Chondrocyte (in vitro differentiated cells): ENCODE measurements around the gene LMF1. TPM values are rescaled to one million over a fixed set of nuclear protein-coding genes. Genes with fewer than 3 reads are reported as not detected.

Experiments
- DNase-seq: peaks from one replicate; pipeline ENCODE4 v3.0.0; 2021; ENCODE audit warnings: mixed read lengths, low spot score
- H3K27ac Mint-ChIP-seq: one replicate; pipeline ENCODE4 v1.8.0; 2021; ENCODE audit warnings: mild to moderate bottlenecking, moderate library complexity, mixed read lengths; ENCODE audit not compliant: unreplicated experiment
- H3K27me3 Mint-ChIP-seq: 2 replicates; pipeline ENCODE4 v1.8.0; 2021; ENCODE audit warnings: low read depth, mixed read lengths
- H3K36me3 Mint-ChIP-seq: 2 replicates; pipeline ENCODE4 v1.8.0; 2021; ENCODE audit warnings: low read depth, mixed read lengths
- H3K4me1 Mint-ChIP-seq: 2 replicates; pipeline ENCODE4 v1.8.0; 2021; ENCODE audit warnings: low read depth, mild to moderate bottlenecking, mixed read lengths
- H3K4me3 Mint-ChIP-seq: one replicate; pipeline ENCODE4 v1.8.0; 2021; ENCODE audit warnings: mild to moderate bottlenecking, moderate library complexity, mixed read lengths; ENCODE audit not compliant: unreplicated experiment
- H3K9me3 Mint-ChIP-seq: 2 replicates; pipeline ENCODE4 v1.8.0; 2021; ENCODE audit warnings: low read depth, mixed read lengths
- total RNA-seq: library from RNA; stranded (reverse); gene quantifications from 3 replicates; pipeline ENCODE4 v1.2.1, GENCODE V29; 2021
- TF ChIP-seq, protein P1 (sequence below): fragments of 200-600 bp; sonication (generic); IDR thresholded peaks from 2 replicates; pipeline ENCODE4 v1.5.0; 2021; ENCODE audit warnings: antibody characterized with exemption, mild to moderate bottlenecking, moderate library complexity

The LMF1 gene
- total RNA-seq, 1 donor from 2014 or later: 21.6 TPM

DNA sequence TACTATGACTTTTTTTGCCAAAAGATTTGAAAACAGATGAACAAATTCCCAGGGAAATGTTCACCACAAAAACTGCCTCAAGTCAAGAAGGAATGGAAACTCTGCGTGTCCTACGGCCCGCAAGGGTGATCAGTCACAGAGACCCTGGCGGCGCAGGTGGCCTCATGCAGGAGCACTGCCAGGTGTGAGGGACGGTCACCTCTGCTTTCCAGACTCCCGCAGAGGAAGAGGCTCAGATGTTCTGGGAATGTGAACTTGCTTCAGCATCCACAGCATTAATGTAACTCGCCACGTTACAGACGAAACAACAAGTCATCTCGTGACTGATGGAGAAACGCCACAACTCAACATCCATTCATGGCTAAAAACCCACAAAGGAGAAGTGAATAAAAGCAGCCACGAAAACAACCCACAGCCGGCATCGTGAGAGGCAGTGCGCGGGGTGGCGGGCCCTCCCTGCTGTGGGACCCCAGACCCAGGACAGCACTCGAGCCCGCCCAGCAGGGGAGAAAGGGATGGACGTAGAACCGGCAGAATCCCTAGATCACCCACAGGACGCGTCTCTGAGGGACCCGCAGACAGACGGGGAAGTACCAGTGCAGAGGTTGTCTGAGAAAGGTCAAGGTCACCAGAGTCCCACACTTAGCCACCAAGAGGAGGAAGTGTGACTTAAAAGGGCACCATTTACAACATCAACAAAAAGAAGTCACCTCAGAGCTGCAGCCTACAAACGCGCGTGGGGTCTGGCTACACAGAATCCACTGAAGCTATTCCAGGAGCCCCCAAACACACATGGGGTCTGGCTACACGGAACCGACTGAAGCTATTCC, 93.3 kb downstream of the LMF1 start:
- DNase-seq: peak; percentile 80
- H3K4me1 Mint-ChIP-seq: no peaks in the 10 kb centered on the region
- no peak overlapping the region for H3K4me3 Mint-ChIP-seq
- no peaks in the 10 kb centered on the region for H3K27me3 Mint-ChIP-seq
- TF ChIP-seq, protein P1, sequence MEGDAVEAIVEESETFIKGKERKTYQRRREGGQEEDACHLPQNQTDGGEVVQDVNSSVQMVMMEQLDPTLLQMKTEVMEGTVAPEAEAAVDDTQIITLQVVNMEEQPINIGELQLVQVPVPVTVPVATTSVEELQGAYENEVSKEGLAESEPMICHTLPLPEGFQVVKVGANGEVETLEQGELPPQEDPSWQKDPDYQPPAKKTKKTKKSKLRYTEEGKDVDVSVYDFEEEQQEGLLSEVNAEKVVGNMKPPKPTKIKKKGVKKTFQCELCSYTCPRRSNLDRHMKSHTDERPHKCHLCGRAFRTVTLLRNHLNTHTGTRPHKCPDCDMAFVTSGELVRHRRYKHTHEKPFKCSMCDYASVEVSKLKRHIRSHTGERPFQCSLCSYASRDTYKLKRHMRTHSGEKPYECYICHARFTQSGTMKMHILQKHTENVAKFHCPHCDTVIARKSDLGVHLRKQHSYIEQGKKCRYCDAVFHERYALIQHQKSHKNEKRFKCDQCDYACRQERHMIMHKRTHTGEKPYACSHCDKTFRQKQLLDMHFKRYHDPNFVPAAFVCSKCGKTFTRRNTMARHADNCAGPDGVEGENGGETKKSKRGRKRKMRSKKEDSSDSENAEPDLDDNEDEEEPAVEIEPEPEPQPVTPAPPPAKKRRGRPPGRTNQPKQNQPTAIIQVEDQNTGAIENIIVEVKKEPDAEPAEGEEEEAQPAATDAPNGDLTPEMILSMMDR: no peak
- no peak overlapping the region for H3K27ac Mint-ChIP-seq
- H3K9me3 Mint-ChIP-seq: no peaks in the 10 kb centered on the region
- peaks cover 12% of the 10 kb centered on the region for H3K36me3 Mint-ChIP-seq

GRCh38 chr16:876523-877241, 94.1 kb downstream of the LMF1 start:
- peak; percentile 67 for DNase-seq
- Mint-ChIP-seq H3K36me3 (peaks cover 13% of the 10 kb centered on the region), H3K4me3 (no peak overlapping the region), H3K27me3 (no peaks in the 10 kb centered on the region), H3K9me3 (no peaks in the 10 kb centered on the region), H3K4me1 (no peaks in the 10 kb centered on the region), H3K27ac (no peak overlapping the region)
- TF ChIP-seq, protein P1: no peak

GRCh38 chr16:876041-876335, 94.8 kb downstream of the LMF1 start:
- H3K27ac Mint-ChIP-seq: no peak overlapping the region
- H3K36me3 Mint-ChIP-seq: peaks cover 11% of the 10 kb centered on the region
- H3K4me1 Mint-ChIP-seq: no peaks in the 10 kb centered on the region

DNA sequence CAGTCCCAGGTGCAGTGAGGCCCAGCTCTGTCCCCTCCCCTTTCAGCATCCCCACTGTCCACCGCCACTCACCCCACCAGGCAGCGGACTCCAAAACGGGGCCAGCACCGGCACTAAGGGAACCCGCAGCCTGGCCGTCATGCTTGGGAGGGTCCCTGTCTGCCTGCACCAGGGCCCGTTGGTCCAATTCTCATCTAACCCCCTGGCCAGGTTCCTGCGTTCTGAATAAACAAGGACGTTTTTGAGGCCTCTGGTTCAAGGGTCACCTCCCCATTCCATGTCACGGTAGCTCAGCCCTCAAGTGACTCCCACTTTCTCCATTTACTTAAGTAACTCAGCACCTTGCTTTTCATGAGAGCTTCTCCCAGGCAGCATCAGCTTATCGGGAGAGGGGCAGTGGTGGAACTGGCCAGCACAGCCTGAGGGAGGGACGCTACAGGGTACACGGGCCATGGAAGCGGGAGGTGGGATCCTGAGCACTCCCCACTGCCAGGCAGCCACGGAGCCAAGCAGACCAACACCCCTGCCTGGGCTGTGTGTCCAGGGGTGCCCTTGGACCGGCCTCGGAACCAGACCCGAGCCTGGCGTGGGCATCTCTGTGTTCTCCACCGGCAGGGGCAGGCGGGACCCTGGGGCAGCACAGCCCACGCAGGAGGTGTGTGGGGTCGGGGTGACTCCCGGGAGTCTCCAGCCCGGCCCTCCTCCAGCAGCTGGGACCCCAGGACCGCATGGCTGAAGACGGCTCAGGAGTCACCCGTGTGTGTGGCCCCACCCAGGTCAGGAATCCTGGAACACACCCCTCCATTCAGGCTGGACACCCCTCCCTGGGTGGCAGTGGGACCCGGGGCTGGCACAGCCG, 95.4 kb downstream of the LMF1 start:
- H3K27me3 Mint-ChIP-seq: no peaks in the 10 kb centered on the region
- H3K4me1 Mint-ChIP-seq: no peaks in the 10 kb centered on the region
- H3K36me3 Mint-ChIP-seq: peaks cover 11% of the 10 kb centered on the region
- no peaks in the 10 kb centered on the region for H3K9me3 Mint-ChIP-seq
- no peak overlapping the region for H3K27ac Mint-ChIP-seq
- peak; percentile 88 for DNase-seq
- no peak overlapping the region for H3K4me3 Mint-ChIP-seq
- TF ChIP-seq, protein P1: no peak

More at GRCh38 chr16:876041-876335, 94.8 kb downstream of the LMF1 start:
- DNase-seq: no peak
- no peak overlapping the region for H3K4me3 Mint-ChIP-seq
- no peaks in the 10 kb centered on the region for H3K27me3 Mint-ChIP-seq
- H3K9me3 Mint-ChIP-seq: no peaks in the 10 kb centered on the region
- TF ChIP-seq, protein P1: no peak
